ENCODE results near the gene ULBP2.
"Not testable (repeated sequence)": the region's sequence is repeated elsewhere in the genome, so short reads cannot be mapped to it uniquely, and the experiment has no call there.

The ULBP2 gene

DNA sequence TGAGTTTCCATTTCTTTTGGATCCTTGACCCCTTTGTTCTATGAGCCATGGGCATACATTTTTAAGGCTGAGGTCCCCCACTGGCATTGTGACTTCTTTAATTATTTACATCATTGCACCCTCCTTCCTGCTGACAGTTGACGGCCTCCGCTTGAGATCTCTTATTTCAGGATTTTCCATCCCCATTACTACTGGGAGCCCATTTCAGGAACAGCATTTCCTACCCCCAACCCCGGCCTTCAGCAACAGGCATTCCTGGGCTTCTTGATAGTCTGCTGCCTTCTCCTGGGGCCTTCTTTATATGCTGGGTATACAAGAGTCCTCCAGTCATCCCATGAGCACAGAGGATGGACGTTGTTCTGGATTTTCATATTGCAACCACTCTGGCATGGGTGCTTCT lies 25.8 kb downstream of the ULBP2 start:
- DNase-seq (ENCODE audit: low read depth in 2 of 2) = no peak

DNA sequence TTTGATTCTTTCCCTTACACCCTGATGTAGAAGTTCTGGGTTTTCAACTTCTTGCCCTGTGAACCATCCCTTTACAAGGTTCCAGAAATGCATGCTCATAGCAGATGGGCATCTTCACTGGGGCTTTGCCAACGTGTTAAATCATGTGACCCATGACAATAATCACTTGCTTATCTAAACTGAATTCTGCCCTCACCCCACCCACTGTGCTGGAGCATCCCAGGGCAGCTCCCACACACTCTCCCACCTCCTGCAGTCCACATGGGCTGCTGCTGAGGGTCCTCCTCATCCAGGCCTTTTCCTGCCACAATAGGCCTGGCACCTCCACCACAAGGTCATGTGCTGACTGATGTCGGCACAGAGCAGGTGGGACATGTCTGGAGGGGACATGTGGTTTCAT lies 26.2 kb downstream of the ULBP2 start:
- not testable (repeated sequence) for DNase-seq (ENCODE audit: low read depth in 2 of 2)

DNA sequence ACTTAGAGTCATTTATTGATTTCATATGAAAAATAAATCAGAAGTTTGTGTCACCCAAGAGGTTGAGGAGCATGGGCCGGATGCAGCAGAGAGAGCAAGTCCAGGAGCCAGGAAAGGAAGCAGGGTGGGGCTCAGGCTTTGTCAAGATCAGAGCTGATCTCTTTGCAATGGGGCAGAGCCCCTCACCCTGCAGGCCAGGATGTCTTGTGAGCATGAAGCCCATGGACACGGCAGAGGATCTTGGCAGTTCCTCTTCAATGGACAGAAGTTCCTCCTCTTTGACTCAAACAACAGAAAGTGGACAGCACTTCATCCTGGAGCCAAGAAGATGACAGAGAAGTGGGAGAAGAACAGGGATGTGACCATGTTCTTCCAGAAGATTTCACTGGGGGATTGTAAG lies 27.1 kb downstream of the ULBP2 start:
- not testable (repeated sequence) for DNase-seq (ENCODE audit: low read depth in 2 of 2)

DNA sequence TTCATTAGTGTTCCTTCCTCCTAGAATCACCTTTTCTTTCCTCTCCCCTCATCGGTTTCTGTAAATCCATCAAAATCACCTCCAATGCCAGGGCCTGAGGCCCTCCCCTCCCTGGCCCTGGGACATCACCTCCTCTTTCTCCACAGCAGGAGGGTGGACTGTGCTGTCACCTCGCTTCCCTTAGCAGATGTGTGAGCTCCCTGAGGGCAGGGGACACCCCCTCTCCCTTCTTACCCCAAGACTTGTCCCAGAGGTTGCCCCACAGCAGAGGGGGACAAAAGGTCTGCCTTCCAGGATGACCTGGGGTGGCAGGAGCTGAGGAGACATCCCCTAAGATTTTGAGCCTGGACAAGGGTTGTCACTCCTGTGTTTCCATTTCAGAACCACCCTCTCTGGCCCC lies 27.8 kb downstream of the ULBP2 start:
- no peak for DNase-seq (ENCODE audit: low read depth in 2 of 2)

DNA sequence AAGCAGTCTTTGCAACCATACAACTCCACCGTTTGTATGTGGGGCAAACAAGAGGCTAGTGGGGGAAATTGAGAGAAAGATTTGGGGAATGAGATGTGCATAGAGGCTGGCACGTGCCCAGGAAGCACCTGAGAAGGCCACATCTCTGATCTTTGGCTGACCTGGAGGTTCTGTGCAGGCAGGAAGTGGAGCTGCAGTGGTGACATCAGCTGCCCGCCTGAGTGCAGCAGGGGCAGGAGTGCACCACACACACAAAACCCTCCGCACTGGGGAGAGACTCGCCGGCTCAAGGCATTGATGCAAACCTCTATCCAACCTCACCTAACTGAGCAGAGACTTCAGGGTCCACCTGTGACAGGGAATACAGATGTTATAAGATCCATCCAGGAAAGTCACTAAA lies 32.6 kb downstream of the ULBP2 start:
- not testable (repeated sequence) for DNase-seq (ENCODE audit: low read depth in 2 of 2)

DNA sequence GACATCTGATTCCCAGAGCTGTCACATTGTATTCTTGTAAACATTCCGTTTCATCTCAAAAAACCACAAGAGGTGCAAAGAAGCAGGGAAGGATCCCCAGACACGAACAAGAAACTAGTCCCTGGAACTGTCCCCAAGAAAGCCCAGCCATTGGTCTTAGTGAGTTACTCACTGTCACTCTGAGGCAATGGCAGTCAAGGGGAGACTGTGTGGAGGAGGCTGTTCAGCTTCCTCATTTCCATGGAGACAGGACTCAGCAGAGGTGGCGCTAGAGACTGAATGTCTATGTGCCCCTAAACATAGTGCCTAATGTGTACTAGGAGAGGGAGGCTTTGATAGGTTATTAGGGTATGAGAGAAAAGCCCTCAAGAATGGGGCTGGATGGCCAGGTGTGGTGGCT lies 33.0 kb downstream of the ULBP2 start:
- no peak for DNase-seq (ENCODE audit: low read depth in 2 of 2)

DNA sequence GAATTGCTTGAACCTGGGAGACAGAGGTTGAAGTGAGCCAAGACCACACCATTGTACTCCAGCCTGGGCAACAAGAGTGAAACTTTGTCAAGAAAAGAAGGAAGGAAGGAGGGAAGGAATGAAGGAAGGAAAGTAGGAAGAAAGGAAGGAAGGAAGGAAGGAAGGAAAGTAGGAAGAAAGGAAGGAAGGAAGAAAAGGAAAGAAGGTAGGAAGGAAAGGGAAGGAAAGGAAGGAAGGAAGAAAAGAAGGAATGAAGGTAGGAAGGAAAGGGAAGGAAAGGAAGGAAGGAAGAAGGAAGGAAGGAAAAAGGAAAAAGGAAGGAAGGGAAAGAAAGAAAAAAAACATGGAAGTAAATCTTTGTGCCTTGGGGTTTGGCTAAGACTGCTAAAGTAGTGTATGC lies 33.6 kb downstream of the ULBP2 start:
- no peak for DNase-seq (ENCODE audit: low read depth in 2 of 2)

DNA sequence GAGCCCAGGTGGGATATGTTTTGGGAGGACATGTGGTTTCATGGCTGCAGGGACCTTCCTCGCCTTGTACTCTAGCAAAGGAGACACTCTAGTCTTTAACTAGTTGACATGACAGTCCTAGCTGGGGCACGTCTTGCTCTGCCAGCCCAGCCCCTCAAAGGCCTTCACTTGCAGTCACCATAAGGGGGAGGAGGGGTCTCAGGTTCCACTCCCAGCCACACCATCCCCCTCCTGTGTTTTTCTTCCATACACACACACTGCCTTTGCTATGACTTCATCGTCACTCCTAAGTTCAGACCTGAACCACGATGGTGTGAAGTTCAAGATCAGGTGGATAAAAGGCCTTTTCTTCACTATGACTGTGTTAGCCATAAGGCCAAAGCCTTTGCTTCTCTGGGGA lies 35.4 kb downstream of the ULBP2 start:
- no peak for DNase-seq (ENCODE audit: low read depth in 2 of 2)

DNA sequence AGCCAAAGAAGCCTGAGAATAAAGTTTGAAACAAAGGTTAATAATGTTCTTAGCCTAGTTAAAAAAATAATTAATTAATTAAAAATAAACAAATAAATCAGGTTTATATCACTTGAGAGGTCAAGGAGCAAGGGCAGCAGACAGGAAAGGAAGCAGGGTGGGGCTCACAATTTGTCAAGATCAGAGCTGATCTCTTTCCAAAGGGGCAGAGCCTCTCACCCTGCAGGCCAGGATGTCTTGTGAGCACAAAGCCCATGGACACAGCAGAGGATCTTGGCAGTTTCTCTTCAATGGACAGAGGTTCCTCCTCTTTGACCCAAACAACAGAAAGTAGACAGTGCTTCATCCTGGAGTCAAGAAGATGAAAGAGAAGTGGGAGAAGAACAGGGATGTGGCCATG lies 36.8 kb downstream of the ULBP2 start:
- no peak for DNase-seq (ENCODE audit: low read depth in 2 of 2)

DNA sequence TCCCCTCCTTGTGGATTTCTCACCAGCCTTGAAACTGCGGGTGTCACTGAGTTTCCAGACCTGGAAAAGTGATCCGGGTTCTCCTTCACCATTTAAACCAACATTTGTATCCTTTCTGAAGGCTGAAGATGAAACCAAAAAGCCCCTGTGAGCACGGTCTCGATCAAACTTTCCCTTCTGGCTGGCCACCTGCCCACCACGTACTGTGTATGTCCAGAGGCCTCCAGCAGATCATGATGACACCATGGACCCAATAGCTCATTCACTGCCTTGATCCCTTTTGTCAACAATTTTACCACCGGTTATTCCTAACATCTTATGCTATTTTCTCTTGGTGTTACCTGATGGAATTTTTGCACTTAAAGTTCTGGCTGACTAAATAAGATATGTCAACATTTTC lies 37.5 kb downstream of the ULBP2 start:
- no peak for DNase-seq (ENCODE audit: low read depth in 2 of 2)

DNA sequence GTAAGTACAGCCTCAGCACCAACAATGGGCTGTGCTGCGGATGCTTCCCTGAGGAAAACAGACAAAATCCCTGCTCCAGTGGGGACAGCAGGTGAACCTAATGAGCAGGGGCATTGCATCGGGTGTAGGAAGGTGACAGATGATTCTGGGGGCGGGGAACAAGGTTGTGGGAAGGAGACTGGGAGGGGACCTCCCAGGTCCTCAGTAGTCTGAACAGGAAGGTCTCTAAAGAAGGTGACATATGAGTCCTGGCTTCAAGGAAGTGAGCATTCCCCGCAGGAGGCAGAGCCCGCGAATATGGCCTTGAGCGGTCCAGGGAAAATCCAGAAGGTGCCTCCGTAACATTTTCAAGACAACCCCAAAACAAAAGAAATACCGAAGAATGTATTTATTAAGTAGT lies 41.3 kb downstream of the ULBP2 start:
- DNase-seq (ENCODE audit: low read depth in 2 of 2) = no peak

DNA sequence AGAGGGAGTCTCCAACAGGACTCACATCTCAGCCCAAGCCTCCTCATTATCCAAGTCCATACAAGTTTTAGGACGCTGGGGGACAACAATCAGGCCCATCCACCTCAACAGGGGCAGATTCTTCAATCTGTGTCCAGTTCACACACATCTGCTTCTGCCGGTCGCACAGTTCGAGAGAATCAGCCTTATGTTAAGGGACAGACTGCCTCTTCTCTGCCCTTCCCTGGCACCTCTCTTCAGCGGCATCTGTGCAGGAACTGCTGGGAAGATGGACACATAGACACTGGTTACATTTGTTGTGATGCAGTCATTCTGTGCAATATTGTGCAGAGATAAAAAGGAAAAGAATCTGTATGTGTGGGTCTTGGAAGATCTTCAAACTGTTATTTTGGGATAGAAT lies 43.0 kb downstream of the ULBP2 start:
- DNase-seq (ENCODE audit: low read depth in 2 of 2) = no peak

DNA sequence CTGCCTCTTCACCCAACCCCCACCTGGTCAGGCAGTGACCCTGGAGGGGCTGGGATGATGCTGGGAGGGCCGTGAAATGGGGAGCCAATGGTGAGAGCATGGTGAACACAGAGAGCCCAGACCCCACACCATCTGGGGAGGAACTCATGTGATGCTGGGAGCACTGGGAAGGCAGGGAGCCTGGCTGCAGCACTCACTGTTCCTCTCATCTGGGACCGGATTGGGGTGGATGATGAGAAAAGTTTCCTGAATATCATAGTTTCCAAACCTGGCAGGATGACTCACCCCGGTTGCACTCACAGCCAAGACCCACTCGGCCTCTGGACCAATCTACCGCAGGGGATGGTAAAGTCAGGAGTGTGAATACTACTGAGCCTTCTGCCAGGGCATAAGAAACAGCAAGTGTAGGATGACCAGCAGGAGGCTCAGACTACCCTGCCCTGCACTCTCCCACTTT lies 43.7 kb downstream of the ULBP2 start:
- DNase-seq (ENCODE audit: low read depth in 2 of 2) = no peak

DNA sequence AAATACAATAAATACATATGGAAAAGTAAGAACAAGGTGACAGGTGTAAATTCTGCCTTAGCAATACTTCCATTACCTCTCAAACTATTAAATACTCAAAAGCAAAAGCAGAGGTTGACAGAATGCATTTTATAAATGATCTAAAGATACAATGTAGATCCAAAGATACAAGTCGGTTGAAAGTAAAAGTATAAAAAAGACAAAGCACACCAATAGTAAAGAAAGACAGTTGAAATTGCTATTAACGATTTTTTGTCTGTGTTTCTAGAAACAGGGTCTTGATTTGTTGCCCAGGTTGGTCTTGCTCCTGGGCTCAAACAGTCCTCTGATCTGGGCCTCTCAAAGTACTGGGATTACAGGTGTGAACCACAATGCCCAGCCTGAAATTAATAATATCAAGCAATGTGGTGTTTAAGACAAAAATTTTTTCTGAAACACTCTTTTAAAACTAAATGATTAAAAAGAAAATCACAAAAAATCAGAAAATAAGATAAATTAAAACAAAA lies 45.8 kb downstream of the ULBP2 start:
- DNase-seq (ENCODE audit: low read depth in 2 of 2) = no peak

DNA sequence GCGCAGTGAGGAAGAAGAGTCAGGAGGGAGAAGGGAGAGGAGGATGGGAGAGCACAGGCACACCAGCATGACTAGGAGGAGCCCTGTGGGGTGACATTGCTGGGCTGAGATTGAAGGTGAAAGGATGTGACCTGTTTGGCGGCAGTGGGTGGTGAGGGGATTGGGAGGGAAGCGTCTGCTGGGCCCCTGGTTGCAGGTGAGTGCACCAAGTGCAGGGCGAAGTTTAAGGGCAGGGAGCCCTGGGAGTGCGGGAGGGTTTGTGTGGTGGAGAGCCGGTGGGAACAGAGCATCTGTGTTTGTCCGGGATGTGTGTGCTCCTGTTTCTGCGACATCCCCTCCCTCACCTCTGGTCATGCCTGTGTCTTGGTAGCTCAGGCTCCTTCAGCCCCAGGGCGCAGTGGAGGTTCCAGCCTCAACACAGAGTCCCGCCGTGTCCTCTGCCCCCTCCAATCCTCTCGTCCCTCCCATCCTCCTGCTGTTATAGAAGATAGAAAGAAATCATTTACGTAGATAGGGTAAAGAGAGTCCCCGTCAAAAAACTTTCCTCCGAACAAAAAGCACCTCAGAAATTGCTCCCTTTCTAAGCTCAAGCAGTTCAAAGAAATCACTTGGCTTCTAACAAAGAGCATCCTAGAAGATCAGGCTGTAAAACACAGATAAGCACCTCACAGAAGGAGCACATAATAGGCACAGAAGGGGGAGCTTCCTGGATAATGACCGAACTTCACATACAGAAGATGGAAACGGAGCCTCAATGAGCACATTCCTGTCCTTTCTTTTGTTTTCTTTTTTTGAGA lies 46.9 kb downstream of the ULBP2 start:
- no peak for DNase-seq (ENCODE audit: low read depth in 2 of 2)

DNA sequence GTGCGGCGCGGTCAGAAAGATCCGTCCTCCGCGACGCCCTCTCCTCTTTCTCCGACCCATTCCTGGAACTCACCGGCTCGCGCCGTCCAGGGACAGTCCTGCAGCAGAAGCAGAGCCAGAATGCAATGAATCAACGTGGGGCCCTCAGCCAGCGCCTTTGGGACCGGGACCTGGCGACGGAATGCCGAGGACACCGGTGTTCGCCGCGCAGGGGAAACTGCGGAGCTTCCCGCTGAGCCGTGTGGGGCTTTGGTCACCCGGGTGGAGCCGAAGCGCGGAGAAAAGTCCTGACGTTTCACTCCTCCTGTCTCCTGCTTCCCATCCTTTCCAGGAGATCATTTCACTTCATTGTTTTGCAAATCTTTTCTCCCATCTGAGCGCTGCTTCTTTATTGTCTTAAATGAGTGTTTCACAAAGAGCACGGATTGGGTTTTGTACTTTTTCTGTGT lies 48.4 kb downstream of the ULBP2 start:
- no peak for DNase-seq (ENCODE audit: low read depth in 2 of 2)

DNA sequence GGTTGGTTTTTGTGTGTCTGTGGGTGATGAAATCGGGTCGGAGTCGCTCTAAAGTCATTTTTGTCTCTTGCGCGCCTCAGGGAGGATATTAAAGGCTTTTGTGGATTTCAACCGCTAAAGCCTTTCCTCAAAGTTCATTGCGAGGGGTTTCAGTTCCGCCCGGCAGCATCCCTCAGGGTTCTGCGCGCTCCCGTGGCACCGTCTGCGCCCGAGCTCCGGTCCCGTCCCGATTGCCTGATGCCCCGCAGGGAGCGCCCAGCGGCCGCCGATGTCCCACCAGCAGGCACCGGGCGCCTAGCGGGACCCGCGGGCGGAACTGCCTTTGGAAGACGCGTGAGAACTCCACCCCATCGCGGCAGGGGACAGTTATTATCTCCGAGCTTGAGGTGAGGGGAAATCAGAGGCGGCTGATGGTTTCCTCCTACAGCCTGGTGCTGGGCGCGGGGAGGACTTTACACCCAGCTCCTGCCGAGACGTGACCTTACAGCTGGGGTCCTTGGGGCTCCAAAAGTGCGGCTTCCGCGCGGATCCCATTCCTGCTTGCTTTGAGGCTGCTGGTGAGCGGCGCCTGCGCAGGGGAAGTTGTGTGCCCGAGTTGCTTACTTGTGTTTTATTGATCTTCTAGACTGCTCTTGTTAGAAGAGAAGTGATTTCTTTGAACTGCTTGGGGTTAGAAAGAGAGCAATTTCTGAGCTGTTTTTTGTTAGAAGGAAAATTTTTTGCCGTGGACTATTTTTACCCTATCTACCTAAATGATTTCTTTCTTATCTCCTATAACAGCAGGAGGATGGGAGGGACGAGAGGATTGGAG lies 49.1 kb downstream of the ULBP2 start:
- DNase-seq (ENCODE audit: low read depth in 2 of 2) = no peak

DNA sequence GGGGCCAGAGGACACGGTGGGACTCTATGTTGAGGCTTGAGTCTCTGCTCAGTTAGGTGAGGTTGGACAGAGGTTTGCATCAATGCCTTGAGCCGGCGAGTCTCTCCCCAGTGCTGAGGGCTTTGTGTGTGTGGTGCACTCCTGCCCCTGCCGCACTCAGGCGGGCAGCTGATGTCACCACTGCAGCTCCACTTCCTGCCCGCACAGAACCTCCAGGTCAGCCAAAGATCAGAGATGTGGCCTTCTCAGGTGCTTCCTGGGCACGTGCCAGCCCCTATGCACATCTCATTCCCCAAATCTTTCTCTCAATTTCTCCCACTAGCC lies 49.6 kb downstream of the ULBP2 start:
- DNase-seq (ENCODE audit: low read depth in 2 of 2) = not testable (repeated sequence)

DNA sequence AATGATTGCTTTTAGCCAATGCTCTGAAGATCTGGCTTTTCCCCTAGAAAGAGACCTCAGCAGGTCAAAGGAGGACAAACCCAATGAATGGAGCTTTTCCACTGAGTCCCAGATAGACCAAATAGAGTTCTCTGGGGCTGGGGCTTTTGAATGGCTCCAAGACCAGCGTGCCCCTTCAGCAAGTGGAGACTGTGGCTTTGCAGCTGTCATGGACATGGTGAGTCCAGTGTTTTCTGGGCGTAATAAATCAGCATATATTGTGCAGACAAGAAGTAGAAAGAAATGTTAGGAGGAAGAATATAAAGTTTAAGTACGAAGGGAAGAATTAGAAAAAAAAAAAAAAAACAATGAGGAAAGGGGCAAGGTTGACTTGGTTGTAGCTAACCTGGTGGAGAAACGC lies 50.0 kb downstream of the ULBP2 start:
- no peak for DNase-seq (ENCODE audit: low read depth in 2 of 2)

DNA sequence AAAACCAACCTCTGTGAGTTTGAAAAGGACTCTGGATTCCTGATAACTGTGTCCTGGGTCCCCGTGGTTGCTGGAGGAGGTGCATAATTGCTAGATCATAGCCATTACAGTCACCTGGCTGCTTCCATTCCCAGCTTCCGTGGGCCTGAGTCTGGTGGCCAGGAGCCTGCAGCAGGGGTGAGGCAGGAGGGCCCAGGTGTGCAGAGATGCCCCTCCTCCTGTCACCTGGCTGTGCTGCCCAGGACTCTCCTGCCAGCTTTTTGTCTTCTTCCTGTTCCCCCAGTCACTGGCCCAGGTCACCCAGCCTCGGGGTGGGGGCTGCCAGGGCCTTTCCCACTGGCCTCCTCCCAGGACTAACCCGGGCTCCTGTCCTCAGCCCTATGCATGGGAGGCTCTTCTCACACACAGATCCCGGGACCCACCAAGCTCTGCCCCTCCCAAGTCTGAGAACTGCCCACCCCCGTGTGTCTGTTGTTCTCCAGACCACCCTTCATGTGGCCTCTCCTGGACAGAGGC lies 53.5 kb downstream of the ULBP2 start:
- no peak for DNase-seq (ENCODE audit: low read depth in 2 of 2)

DNA sequence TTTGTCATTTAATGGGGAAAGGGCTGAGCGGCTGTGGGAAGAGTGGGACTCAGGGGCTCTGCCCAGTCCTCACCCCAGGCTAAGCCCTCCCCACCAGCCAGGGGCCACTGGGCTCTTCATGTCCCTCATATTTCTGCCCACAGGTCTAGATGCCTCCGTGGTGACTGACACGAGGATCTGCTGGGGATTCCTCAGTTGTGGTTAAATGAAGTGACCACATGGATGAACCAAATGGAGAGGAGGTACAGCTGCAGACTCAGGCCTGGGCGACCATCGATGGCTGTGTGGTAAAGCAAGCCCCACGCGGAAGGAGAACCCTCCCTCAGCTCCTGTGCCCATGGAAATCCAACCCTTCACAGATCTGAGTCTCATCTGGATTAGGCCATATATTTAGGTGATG lies 54.2 kb downstream of the ULBP2 start:
- no peak for DNase-seq (ENCODE audit: low read depth in 2 of 2)

All from stimulated activated CD8-positive, alpha-beta memory T cell treated with anti-CD3 and anti-CD28 coated beads, Interleukin-7, amount 100 ng/mL, for 1 hour (primary cell).